Measurements from ENCODE around the gene CCM2L. TPM values are rescaled to one million over a fixed set of nuclear protein-coding genes. Genes with fewer than 3 reads are reported as not detected.

Gene CCM2L
- total and polyA plus RNA-seq, 2 of the 4 experiments (the other 2 are of a cell fraction): not detected

DNA sequence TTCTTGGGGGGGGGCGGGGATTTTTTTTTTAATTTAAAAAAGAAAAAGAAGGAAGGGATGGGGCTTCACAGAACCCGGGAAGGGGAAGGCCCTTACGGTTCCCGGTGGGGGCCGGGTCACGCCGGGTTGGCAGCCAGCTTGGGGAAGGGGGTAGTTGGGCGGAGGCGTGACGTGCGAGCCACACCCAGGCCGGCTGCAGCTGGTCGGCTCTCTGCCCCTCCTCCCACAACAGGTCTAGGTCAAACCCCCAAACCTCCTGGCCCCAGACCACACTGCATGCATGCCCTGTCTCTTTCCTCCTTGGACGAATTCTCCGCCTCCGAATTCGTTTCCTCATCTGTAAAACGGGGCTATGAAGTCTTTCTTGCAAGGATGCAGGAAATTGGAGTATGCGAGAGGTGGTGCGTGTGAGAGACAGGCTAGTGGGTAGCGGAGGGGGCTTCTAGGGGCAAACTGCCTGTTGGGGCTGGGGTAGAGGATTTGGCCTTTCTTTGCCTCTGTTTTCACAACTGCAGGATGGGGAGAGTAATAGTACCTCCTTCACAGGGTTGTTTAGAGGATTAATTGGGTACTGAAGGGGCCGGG lies 42.6 kb downstream of the CCM2L start:
- Histone ChIP-seq H4K8ac (ENCODE audit: low read depth in 2 of 2, low read length in 2 of 2) (no peak overlapping the region), H2BK5ac (ENCODE audit: low read depth, low read length, poor library complexity, severe bottlenecking) (no peak overlapping the region), H2BK15ac (ENCODE audit: low read depth, low read length) (no peak overlapping the region), H3K4me3 (ENCODE audit: insufficient read depth, low read depth, low read length) (no peak overlapping the region), H3K23ac (ENCODE audit: low read depth, low read length) (no peak overlapping the region), H3K27me3 (ENCODE audit: control insufficient read depth, insufficient read depth, low read length) (peaks cover 62% of the 10 kb centered on the region), H3K36me3 (ENCODE audit: control insufficient read depth, insufficient read depth, low read length) (no peaks in the 10 kb centered on the region), H3K79me1 (ENCODE audit: low read depth in 1 of 2, low read length in 2 of 2) (no peaks in the 10 kb centered on the region), H3K4me1 (ENCODE audit: control insufficient read depth, insufficient read depth, low read length) (no peaks in the 10 kb centered on the region), H3K9ac (ENCODE audit: low read depth, low read length) (no peak overlapping the region), H3K9me3 (ENCODE audit: control insufficient read depth, insufficient read depth, low read length) (peaks cover 7% of the 10 kb centered on the region), H3K14ac (replicated peaks; ENCODE audit: low read depth, low read length) (no peak overlapping the region), H2AK5ac (ENCODE audit: low read depth, low read length) (no peak overlapping the region), H2AK9ac (replicated peaks; ENCODE audit: low read depth, low read length, poor library complexity) (no peak overlapping the region), H3K4me2 (ENCODE audit: low read depth, low read length) (no peak overlapping the region), H2AFZ (replicated peaks; ENCODE audit: low read length, poor library complexity) (peak overlapping the region; percentile 39), H3K9me1 (ENCODE audit: insufficient read depth, low read length) (no peaks in the 10 kb centered on the region), H2BK20ac (ENCODE audit: low read depth, low read length) (no peak overlapping the region), H3K18ac (ENCODE audit: low read depth, low read length) (no peak overlapping the region), H2BK120ac (ENCODE audit: low read depth, low read length) (no peak overlapping the region), H4K20me1 (ENCODE audit: insufficient read depth, low read length) (no peaks in the 10 kb centered on the region), H3K56ac (ENCODE audit: extremely low read depth, insufficient read depth, low read length) (no peak overlapping the region), H4K91ac (ENCODE audit: insufficient read depth, low read depth, low read length) (no peak overlapping the region), H4K5ac (ENCODE audit: low read depth, low read length) (no peak overlapping the region), H3K4ac (ENCODE audit: low read depth, low read length) (no peak overlapping the region), H3K27ac (ENCODE audit: insufficient read depth, low read length) (no peak overlapping the region)
- in situ Hi-C loops (cut with MboI; ENCODE audit: low sequenced_read_pairs): no loop called here
- DNase-seq: no peak
- TF ChIP-seq MAFK (IDR thresholded peaks at IDR 0.05; ENCODE audit: low read depth, low read length) (no peak), BHLHE40 (IDR thresholded peaks at IDR 0.05; ENCODE audit: low read depth, low read length) (no peak), MXI1 (IDR thresholded peaks at IDR 0.05; ENCODE audit: borderline replicate concordance, low read depth, low read length) (no peak), MAZ (IDR thresholded peaks at IDR 0.05; ENCODE audit: borderline replicate concordance, low read depth, low read length) (no peak), RAD21 (IDR thresholded peaks at IDR 0.05; ENCODE audit: low read length) (no peak), POLR2A (IDR thresholded peaks at IDR 0.05; ENCODE audit: low read depth, low read length) (no peak), CHD1 (IDR thresholded peaks at IDR 0.05; ENCODE audit: low read depth, low read length) (no peak), RFX5 (IDR thresholded peaks at IDR 0.05; ENCODE audit: low read depth, low read length) (no peak), FOS (IDR thresholded peaks at IDR 0.05; ENCODE audit: low read depth, low read length) (no peak), CEBPB (IDR thresholded peaks at IDR 0.05; ENCODE audit: low read depth, low read length) (no peak)
- TF ChIP-seq, protein P1, sequence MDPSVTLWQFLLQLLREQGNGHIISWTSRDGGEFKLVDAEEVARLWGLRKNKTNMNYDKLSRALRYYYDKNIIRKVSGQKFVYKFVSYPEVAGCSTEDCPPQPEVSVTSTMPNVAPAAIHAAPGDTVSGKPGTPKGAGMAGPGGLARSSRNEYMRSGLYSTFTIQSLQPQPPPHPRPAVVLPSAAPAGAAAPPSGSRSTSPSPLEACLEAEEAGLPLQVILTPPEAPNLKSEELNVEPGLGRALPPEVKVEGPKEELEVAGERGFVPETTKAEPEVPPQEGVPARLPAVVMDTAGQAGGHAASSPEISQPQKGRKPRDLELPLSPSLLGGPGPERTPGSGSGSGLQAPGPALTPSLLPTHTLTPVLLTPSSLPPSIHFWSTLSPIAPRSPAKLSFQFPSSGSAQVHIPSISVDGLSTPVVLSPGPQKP (IDR thresholded peaks at IDR 0.05; ENCODE audit: borderline replicate concordance, low read depth, low read length): no peak
- TF ChIP-seq, protein P2, sequence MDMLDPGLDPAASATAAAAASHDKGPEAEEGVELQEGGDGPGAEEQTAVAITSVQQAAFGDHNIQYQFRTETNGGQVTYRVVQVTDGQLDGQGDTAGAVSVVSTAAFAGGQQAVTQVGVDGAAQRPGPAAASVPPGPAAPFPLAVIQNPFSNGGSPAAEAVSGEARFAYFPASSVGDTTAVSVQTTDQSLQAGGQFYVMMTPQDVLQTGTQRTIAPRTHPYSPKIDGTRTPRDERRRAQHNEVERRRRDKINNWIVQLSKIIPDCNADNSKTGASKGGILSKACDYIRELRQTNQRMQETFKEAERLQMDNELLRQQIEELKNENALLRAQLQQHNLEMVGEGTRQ (IDR thresholded peaks at IDR 0.05; ENCODE audit: low read depth, low read length): no peak
- BruUV-seq (replicated peaks): no TSS peak
- CTCF ChIA-PET: no interaction called here
- POLR2A ChIA-PET (ENCODE audit: unreplicated experiment): no interaction called here
- intact Hi-C loops (cut with micrococcal nuclease): no loop called here
- WGBS, 2 experiments (ENCODE audit: extremely low coverage in 2 of 2, insufficient read length in 1 of 2): 0% methylated on average over 3 of the region's 22 CpGs; no CpG with 5 or more reads in 1 of the 2 experiments
- dilution Hi-C loops (cut with HindIII; ENCODE audit: low sequenced_read_pairs, unreplicated experiment): no loop called here
- ATAC-seq (ENCODE audit: low read depth): no peak
